Lung (tissue), 12 donors: Measurements from ENCODE around the gene DCAF15. TPM values are rescaled to one million over a fixed set of nuclear protein-coding genes. Genes with fewer than 3 reads are reported as not detected.
A peak's percentile ranks its signal among the peaks of the same experiment; 100 is the strongest.

Source experiments
- ATAC-seq: fragments of 200-7000 bp; cut with Tn5 transposase; one replicate; pipeline ENCODE4 v1.9.1; 2020; ENCODE audit warnings: moderate number of reproducible peaks; ENCODE audit not compliant: insufficient read depth, low FRiP score
- DNase-seq, 3 donors: peaks; one replicate each; pipeline ENCODE4 v3.0.0-alpha.2; 2013 to 2017
- H3K27ac ChIP-seq, 2 donors: one replicate each; pipeline ENCODE4 v1.5.1; 2013; ENCODE audit warnings: mild to moderate bottlenecking in 2 of 2, moderate library complexity in 2 of 2, control low read depth in 1 of 2, inconsistent platforms in 1 of 2, low read depth in 1 of 2, low read length in 1 of 2
- H3K27me3 ChIP-seq, 3 donors: one replicate each; pipeline ENCODE4 v1.5.1; 2013; ENCODE audit warnings: low read length in 2 of 3; ENCODE audit not compliant: control insufficient read depth in 3 of 3, insufficient read depth in 3 of 3
- H3K36me3 ChIP-seq, 4 donors: one replicate each; pipeline ENCODE4 v1.5.1; 2013; ENCODE audit warnings: low read length in 4 of 4, mild to moderate bottlenecking in 1 of 4, moderate library complexity in 1 of 4; ENCODE audit not compliant: control insufficient read depth in 4 of 4, insufficient read depth in 4 of 4
- H3K4me1 ChIP-seq, 5 donors: one replicate each; pipeline ENCODE4 v1.5.1; 2013; ENCODE audit warnings: low read length in 5 of 5, mild to moderate bottlenecking in 2 of 5, moderate library complexity in 1 of 5; ENCODE audit not compliant: control insufficient read depth in 5 of 5, insufficient read depth in 5 of 5
- H3K4me3 ChIP-seq: one replicate; pipeline ENCODE4 v1.5.1; 2013; ENCODE audit warnings: mild to moderate bottlenecking, control low read depth, moderate library complexity
- H3K9ac ChIP-seq, 2 donors: one replicate each; pipeline ENCODE4 v1.5.1; 2013; ENCODE audit warnings: low read length in 2 of 2, control low read depth in 1 of 2; ENCODE audit not compliant: insufficient read depth in 1 of 2
- H3K9me3 ChIP-seq, 4 donors: one replicate each; pipeline ENCODE4 v1.5.1; 2013; ENCODE audit warnings: low read length in 3 of 4, mild to moderate bottlenecking in 1 of 4, moderate library complexity in 1 of 4; ENCODE audit not compliant: control insufficient read depth in 4 of 4, insufficient read depth in 3 of 4
- CTCF ChIP-seq: IDR thresholded peaks from 2 replicates; pipeline ENCODE4 v1.5.1; 2012; ENCODE audit warnings: mild to moderate bottlenecking; ENCODE audit errors: control extremely low read depth, extremely low read depth
- WGBS, 2 donors: extraction: QIAGEN DNeasy Blood & Tissue Kit; methylation state at CpG; one replicate each; pipeline ENCODE4 v1.1.7; 2013; 5-methylcytosine and 5-hydroxymethylcytosine counted together
- polyA plus RNA-seq, 2 donors: library from polyadenylated mRNA; stranded (reverse); fragments of 200-250 nt; gene quantifications; one replicate each; pipeline ENCODE4 v1.2.1, GENCODE V29; 2013
- total RNA-seq, 2 donors: library from RNA; depleted of rRNA in 1 of 2; stranded (reverse); fragments of >200 nt in 1 of 2; gene quantifications; one replicate each; pipeline ENCODE4 v1.2.1, GENCODE V29; 2014 to 2021
- donor health status: control.
- donor health status: control.
- donor health status: Bipolar disorder and iron deficiency.
- donor health status: healthy.
- donor health status: DM: yes; HTN: yes; CAD: no.

The DCAF15 gene
- total and polyA plus RNA-seq, 4 donors = 13.8 to 56.1 (median 33.4) TPM

DNA sequence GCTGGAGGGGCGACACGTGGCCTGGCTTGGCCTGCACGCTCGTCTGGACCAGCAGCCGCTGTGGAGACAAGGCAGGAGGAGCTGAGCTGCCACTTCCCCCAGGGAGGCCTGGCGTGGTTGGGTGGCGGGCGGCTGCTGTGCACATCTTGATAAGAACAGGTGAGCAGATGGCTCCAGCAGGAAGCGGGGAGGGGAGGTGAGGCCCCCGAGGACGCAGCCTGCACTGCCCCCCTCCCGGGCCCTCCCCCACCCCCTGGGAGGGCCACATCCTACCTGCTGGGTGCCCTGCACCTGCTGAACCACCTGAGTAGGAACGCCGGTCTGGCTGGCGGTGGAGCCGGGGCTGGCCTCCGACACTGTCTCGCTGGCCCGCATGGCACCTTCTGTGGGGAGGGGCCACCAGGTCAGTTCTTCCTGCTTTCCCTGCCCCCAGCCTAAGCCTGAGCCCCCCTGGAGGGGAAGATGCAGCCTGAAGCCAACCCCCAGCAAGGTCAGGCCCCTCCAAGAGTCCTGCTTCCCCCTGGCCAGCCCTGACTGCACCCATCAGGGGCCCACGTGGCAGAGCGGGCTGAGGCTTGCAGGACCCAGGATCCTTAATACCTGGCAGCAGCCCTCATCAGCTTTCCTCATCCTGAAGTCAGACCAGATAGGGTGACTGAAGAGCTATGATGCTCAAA lies 31.0 kb downstream of the DCAF15 start:
- no peak overlapping the region for H3K9ac ChIP-seq
- peaks cover 0 to 18% (median 4%) of the 10 kb centered on the region in 4 donors for H3K36me3 ChIP-seq
- DNase-seq (no peak), ATAC-seq (no peak)
- peaks cover 0 to 20% (median 13%) of the 10 kb centered on the region in 5 donors for H3K4me1 ChIP-seq
- no peaks in the 10 kb centered on the region for H3K27me3 ChIP-seq
- no peaks in the 10 kb centered on the region for H3K9me3 ChIP-seq
- no peak for TF ChIP-seq CTCF
- H3K4me3 ChIP-seq = no peak overlapping the region
- whole genome bisulfite sequencing, 2 donors = 84 to 88% methylated on average over 21 of the region's 21 CpGs
- H3K27ac ChIP-seq = no peak overlapping the region

DNA sequence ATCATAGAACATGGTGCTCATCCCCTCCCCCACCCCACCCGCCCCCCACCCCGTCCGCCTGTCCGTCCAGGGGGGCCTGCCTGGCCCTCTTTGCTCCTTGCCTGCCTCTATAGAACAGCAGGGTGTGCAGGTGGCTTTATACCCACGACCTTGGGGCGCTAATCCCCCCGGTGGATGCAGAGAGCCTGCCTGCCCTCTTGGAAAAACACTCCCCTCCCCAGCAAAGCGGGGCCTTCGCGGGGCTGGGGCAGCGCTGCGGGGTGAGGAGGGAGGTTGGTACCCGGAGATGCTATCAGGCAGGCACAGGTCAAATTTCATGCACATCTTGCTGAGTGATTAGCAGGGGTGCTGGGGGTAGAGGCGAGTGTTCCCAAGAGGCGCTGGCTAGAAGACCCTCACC lies 31.9 kb downstream of the DCAF15 start:
- Histone ChIP-seq H3K36me3 (peaks cover 0 to 20% (median 4%) of the 10 kb centered on the region in 4 donors), H3K27me3 (no peaks in the 10 kb centered on the region), H3K4me1 (peaks cover 0 to 18% (median 10%) of the 10 kb centered on the region in 5 donors), H3K4me3 (no peak overlapping the region), H3K9ac (no peak overlapping the region), H3K9me3 (no peaks in the 10 kb centered on the region), H3K27ac (no peak overlapping the region)
- ATAC-seq (no peak), DNase-seq (no peak)
- TF ChIP-seq CTCF = no peak
- WGBS, 2 donors = 80 to 87% methylated on average over 15 of the region's 15 CpGs

GRCh38 chr19:13984875-13985741 lies 32.8 kb downstream of the DCAF15 start:
- no peak for TF ChIP-seq CTCF

More at GRCh38 chr19:13984875-13985741, 32.8 kb downstream of the DCAF15 start:
- 65 to 71% methylated on average over 25 of the region's 25 CpGs for WGBS, 2 donors
- Histone ChIP-seq H3K4me1 (peaks cover 0 to 14% (median 5%) of the 10 kb centered on the region in 5 donors), H3K4me3 (no peak overlapping the region), H3K9me3 (no peaks in the 10 kb centered on the region), H3K27ac (peak overlapping the region in 1 of 2 donors; percentile 93), H3K27me3 (no peaks in the 10 kb centered on the region), H3K36me3 (peaks cover 0 to 20% (median 6%) of the 10 kb centered on the region in 4 donors), H3K9ac (no peak overlapping the region)
- ATAC-seq (peak; percentile 16), DNase-seq (no peak)
